Neutrophil (primary cell): Measurements from ENCODE around the gene IL1RAPL2.
"Not testable (repeated sequence)": the region's sequence is repeated elsewhere in the genome, so short reads cannot be mapped to it uniquely, and the experiment has no call there.

Source experiments
- H3K27ac ChIP-seq: fragments of 200-600 bp; sonication (generic); 2 replicates; pipeline ENCODE4 v1.5.1; 2016; ENCODE audit warnings: mild to moderate bottlenecking, moderate library complexity
- H3K27me3 ChIP-seq: fragments of 200-600 bp; sonication (generic); 2 replicates; pipeline ENCODE4 v1.6.0; 2016; ENCODE audit warnings: mild to moderate bottlenecking
- H3K36me3 ChIP-seq: fragments of 200-600 bp; sonication (generic); 2 replicates; pipeline ENCODE4 v1.5.1; 2017
- H3K4me1 ChIP-seq, 2 experiments: fragments of 200-600 bp in 1 of 2; sonication (generic) in 1 of 2; 1 replicate in 1 of 2; 2 replicates in 1 of 2; pipeline versions ENCODE4 v1.5.1 to v1.6.1; 2013 to 2016; ENCODE audit warnings: low read depth in 1 of 2, low read length in 1 of 2, mild to moderate bottlenecking in 1 of 2, moderate library complexity in 1 of 2; ENCODE audit not compliant: control insufficient read depth in 1 of 2, insufficient read depth in 1 of 2
- H3K4me3 ChIP-seq, 2 experiments: fragments of 200-600 bp in 1 of 2; sonication (generic) in 1 of 2; 1 replicate in 1 of 2; 2 replicates in 1 of 2; pipeline ENCODE4 v1.5.1; 2013 to 2016; ENCODE audit warnings: low read depth in 1 of 2, low read length in 1 of 2, mild to moderate bottlenecking in 1 of 2, moderate library complexity in 1 of 2
- H3K9me3 ChIP-seq: fragments of 200-600 bp; sonication (generic); 2 replicates; pipeline ENCODE4 v1.5.1; 2016
- TF ChIP-seq, protein P1 (sequence below): fragments of 200-600 bp; sonication (generic); IDR thresholded peaks from 2 replicates; pipeline ENCODE4 v1.5.1; 2016; ENCODE audit warnings: antibody characterized with exemption

The IL1RAPL2 gene

GRCh38 chrX:104665691-104666090 is 99.7 kb downstream of the IL1RAPL2 start:
- TF ChIP-seq, protein P1, sequence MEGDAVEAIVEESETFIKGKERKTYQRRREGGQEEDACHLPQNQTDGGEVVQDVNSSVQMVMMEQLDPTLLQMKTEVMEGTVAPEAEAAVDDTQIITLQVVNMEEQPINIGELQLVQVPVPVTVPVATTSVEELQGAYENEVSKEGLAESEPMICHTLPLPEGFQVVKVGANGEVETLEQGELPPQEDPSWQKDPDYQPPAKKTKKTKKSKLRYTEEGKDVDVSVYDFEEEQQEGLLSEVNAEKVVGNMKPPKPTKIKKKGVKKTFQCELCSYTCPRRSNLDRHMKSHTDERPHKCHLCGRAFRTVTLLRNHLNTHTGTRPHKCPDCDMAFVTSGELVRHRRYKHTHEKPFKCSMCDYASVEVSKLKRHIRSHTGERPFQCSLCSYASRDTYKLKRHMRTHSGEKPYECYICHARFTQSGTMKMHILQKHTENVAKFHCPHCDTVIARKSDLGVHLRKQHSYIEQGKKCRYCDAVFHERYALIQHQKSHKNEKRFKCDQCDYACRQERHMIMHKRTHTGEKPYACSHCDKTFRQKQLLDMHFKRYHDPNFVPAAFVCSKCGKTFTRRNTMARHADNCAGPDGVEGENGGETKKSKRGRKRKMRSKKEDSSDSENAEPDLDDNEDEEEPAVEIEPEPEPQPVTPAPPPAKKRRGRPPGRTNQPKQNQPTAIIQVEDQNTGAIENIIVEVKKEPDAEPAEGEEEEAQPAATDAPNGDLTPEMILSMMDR, result no peak
- no peak overlapping the region for H3K4me3 ChIP-seq
- H3K27me3 ChIP-seq, result no peaks in the 10 kb centered on the region
- no peak overlapping the region for H3K27ac ChIP-seq
- no peaks in the 10 kb centered on the region for H3K9me3 ChIP-seq
- H3K4me1 ChIP-seq, result no peaks in the 10 kb centered on the region
- no peaks in the 10 kb centered on the region for H3K36me3 ChIP-seq

- H3K4me3 ChIP-seq, result no peak overlapping the region
- H3K4me1 ChIP-seq, result no peaks in the 10 kb centered on the region
- H3K36me3 ChIP-seq, result no peaks in the 10 kb centered on the region
- H3K27ac ChIP-seq, result no peak overlapping the region
- H3K27me3 ChIP-seq, result no peaks in the 10 kb centered on the region
- no peaks in the 10 kb centered on the region for H3K9me3 ChIP-seq
- TF ChIP-seq, protein P1, result no peak
Observed at GRCh38 chrX:104668550-104668949, 102.6 kb downstream of the IL1RAPL2 start.

GRCh38 chrX:104669063-104669462 is 103.1 kb downstream of the IL1RAPL2 start:
- Histone ChIP-seq H3K9me3 (no peaks in the 10 kb centered on the region), H3K4me3 (no peak overlapping the region), H3K4me1 (no peaks in the 10 kb centered on the region), H3K36me3 (no peaks in the 10 kb centered on the region), H3K27ac (no peak overlapping the region), H3K27me3 (no peaks in the 10 kb centered on the region)
- TF ChIP-seq, protein P1, result no peak

DNA sequence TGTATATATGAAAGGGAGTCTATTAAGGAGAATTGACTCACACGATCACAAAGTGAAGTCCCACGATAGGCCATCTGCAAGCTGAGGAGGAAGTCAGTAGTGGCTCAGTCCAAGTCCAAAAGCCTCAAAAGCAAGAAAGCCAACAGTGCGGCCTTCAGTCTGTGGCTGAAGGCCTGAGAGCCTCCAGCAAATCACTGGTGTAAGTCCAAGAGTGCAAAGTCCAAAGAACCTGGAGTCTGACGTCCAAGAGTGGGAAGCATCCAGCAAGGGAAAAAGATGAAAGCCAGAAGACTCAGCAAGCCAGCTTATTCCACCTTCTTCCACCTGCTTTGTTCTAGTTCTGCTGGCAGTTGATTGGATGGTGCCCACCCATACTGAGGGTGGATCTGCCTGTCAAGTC is 104.1 kb downstream of the IL1RAPL2 start:
- Histone ChIP-seq H3K4me1 (no peaks in the 10 kb centered on the region), H3K9me3 (no peaks in the 10 kb centered on the region), H3K4me3 (no peak overlapping the region), H3K27me3 (no peaks in the 10 kb centered on the region), H3K36me3 (no peaks in the 10 kb centered on the region), H3K27ac (no peak overlapping the region)
- TF ChIP-seq, protein P1, result no peak

GRCh38 chrX:104677517-104677916 is 111.5 kb downstream of the IL1RAPL2 start:
- not testable (repeated sequence) for H3K4me1 ChIP-seq, H3K9me3 ChIP-seq, H3K4me3 ChIP-seq, H3K27ac ChIP-seq, H3K36me3 ChIP-seq, H3K27me3 ChIP-seq

- Histone ChIP-seq H3K27me3 (no peaks in the 10 kb centered on the region), H3K4me3 (no peak overlapping the region), H3K9me3 (no peaks in the 10 kb centered on the region), H3K36me3 (no peaks in the 10 kb centered on the region), H3K4me1 (no peaks in the 10 kb centered on the region), H3K27ac (no peak overlapping the region)
- TF ChIP-seq, protein P1, result no peak
Observed at GRCh38 chrX:104679175-104679574, 113.2 kb downstream of the IL1RAPL2 start.
